MV-4-11 (cell line): ENCODE results near the gene TM9SF3.
"Not testable (repeated sequence)": the region's sequence is repeated elsewhere in the genome, so short reads cannot be mapped to it uniquely, and the experiment has no call there.

Source experiments
- DNase-seq: peaks from one replicate; lab custom pipeline; 2025; lab: John Stamatoyannopoulos, UW

The TM9SF3 gene

DNA sequence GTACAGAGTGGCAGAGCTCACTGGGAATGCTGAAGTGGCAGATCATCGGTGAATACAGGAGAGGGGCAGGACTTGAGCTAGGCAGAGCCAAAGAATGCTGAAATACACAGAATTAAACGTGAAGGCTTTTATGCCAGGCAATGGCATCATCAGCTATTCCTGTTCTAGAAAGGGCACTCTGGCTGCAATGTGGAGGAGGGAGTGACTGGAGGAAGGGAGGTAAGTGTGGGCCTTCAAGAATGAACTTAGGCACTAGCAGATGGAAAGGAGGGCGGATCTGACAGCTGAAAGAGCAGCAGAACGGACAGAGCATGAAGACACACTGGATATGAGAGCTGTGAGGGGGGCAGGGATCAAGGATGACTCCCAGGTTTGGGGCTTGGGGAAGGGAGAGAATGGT lies 12.0 kb upstream of the TM9SF3 start:
- DNase-seq: no peak

DNA sequence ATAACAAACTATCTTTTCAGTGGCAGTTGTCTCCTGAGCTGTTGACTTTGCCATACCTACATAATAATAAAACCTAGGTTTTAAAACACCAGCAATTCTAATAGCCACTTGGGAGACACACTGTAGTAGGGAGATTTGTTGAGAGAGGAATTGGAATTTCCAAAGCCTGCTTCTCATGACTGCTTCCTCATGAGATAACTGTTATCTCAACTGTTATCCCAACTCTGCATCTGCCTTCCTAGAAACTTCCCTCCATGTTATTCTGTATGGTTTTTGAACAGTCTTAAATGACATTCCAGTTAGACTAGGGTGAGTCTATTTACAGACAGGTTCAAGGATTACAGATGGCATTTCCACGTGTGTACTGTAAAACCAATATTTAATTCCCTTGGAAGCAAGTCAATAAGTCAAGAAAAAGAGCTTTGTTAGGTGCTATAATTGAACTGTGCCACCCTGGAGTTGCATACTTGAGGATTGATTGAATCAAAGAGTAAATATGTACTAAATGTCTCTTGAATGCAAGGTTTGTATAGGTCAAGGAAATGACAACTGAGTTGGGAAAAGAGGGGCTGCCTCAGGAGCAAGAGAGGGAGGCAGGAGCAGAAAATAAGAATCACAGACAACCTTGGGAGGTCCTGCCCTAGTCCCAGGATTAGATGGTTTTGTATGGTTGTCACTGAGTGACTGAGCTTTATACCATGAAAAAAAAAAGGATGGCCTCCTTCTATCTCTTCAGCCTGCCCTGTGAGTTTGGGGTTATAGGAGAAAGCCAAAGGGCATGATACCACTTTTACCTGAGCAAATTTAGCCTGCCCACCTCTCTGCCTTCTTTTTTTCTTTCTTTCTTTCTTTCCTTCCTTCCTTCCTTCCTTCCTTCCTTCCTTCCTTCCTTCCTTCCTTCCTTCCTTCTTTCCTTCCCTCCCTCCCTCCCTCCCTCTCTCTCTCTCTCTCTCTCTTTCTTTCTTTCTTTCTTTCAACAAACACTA lies 9.9 kb upstream of the TM9SF3 start:
- no peak for DNase-seq

DNA sequence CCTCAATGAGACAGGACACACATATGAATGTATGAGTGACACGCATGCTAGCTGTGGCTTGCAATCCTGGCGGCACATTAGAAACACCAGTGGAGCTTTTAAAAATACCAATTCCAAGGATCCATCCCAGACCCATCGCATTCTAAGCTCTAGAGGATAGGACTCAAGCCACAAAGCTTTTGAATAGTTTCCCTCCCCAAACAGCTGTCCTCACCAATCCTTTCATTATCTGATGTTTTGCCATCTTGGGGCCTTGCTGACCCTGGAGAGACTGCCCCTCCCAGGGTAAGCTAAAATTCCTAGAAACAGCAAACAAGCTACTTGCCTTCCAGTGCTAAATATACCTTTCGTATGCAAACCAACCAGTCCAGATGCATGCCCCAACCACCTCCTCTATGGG lies 8.9 kb upstream of the TM9SF3 start:
- no peak for DNase-seq

DNA sequence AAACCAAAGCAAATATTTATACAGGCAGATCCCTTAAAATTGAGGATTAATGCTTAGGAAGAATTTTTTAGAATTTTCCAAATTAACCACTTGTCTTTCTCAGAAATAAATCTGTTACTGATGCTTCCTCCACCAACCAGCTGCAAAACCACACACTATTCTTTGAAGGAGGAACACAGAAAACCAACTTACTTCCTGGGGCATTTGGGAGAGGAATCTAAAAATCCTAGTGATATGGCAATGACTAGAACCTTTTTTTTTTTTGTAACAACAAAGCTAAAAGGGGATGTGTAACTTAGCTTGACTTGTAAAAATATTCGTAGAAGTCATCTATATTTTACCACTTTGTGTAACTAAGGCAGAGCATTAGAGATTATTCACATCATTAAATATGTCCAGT lies 5.1 kb upstream of the TM9SF3 start:
- peak; percentile 84 for DNase-seq

DNA sequence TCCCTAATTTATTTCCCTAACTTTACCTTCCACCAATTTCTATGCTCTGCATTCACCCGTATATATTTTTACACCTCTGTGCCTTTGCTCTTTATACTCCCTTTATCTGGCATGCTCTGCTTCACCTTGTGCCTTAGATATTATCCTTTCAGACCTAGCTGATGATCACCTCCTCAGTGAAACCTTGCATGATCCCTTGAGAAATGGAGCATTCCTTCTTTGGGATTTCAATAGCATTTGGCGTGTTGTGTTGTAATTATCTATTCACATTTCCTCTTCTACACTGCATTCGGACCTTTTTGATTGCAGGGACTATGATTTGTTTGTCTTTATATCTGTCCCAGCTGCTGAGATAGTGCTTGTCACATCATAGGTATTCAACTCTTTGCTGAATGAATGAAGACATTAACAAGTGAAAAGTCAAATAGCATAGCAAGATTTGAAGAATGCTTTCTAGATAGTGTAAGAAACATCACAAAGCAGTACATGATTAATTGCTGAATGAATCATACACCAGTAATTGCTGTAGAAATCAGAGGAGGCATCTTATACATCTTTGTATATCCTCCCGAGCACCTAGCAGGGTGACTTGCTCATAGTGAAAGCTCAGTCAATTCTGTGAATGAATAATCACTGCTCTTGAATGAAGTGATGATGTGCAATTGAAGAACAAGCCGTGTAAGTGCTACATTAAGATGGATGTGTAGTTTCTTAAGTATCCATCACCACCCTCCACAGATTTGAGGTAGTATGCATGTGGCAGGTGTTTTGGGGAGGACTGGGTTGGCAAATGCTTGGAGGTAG lies 2.0 kb upstream of the TM9SF3 start:
- no peak for DNase-seq

DNA sequence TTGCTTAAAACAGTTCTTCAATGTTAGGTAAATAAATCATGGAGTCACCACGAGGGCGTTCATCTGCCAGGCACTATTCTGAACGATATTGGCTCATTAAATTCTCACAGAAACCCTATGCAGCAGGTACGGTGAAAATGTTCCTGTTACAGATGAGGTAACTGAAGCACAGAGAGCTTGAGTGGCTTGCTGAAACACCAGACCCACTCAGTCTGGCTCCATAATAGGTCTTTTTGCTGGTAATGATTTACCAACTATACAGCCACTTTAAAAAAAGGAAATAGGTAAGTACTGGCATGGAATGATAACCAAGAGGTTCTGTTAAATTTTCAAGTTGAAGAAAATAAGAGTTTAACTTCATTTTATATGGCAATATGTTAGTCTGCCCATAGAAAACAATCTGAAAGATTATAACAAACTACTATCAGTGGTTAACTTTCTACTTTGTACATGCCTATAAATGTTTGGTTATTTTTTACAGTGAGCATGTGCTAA lies 1.3 kb upstream of the TM9SF3 start:
- DNase-seq: no peak

DNA sequence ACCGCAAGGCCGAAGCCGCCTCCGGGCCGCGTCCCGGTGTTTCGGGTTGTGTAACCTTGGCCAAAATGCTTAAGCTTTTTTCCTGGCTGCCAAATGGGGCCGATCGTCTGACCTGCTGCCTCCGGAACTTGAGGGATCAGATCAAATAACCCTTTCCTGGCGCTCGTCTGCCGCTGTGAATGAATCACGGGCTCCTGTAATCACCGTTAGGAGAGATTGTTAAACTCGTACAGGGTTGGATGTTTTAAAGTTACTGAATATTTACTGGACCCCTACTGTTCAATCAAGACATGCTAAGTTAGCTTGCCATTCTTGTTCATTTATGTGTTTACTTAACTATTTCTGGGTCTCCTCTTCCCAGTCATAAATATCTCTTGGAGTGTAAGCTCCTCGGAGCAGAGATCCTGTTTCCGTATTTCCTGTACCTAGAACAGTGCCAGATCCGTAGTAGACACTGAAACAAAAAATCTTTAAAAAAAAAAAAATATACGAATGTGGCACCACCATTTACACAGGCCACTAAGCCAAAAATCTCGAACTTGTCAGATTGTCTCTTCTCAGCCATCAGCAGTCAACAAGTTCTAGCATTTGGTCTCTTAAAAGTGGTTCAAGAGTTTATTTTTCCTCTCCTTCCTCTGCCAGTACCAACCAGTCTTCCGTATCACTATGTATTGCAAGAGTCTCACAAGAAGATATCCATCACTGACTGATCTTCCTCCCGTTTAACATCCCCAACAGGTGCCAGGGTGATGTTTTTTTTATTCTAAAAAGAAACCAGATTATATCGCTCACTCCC lies 650 bp upstream of the TM9SF3 start:
- peak; percentile 55 for DNase-seq

DNA sequence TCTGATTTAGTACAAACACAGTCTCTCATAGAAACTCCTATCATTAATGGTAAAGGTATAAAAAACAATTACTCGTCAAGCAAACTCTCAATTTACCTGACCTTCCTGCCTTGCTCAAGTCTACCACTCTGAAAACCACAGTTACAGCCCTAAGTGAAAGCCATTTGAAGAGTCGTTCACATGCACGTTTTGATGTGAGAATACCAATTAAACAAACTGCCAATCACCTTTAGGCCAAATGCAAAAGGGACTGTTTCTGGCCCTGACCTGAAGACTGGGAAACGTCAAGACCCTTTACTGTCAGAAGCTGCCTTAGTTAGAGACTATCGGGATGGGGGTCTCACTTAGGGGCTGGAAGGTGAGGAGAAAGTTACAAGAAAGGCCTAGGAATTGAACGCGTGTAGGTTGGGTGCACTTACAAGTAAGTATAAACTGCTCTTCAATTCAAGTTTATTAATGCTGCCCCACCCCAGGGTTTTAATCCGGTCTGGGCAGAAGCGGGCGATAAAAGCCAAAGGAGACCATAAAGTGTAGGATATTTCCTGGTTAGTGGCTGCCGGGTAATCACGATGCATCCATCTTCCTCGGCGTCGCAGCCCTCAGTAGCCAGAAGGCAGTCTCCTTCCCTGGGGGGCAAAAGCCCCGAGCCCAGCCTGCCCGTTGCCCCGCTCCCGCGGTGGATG lies 935 bp downstream of the TM9SF3 start:
- no peak for DNase-seq

DNA sequence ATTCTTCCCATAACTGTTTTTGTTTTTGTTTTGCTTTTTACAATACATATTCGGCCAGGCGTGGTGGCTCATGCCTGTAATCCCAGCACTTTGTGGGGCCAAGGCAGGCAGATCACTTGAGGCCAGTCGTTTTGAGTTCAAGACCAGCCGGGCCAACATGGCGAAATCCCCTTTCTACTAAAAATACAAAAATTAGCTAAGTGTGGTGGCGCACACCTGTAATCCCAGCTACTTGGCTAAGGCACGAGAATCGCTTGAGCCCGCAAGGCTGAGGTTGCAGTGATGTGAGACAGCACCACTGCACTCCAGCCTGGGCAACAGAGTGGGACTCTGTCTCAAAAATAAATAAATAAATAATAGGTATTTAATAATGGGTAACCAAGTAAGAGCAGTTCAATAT lies 2.3 kb downstream of the TM9SF3 start:
- no peak for DNase-seq

DNA sequence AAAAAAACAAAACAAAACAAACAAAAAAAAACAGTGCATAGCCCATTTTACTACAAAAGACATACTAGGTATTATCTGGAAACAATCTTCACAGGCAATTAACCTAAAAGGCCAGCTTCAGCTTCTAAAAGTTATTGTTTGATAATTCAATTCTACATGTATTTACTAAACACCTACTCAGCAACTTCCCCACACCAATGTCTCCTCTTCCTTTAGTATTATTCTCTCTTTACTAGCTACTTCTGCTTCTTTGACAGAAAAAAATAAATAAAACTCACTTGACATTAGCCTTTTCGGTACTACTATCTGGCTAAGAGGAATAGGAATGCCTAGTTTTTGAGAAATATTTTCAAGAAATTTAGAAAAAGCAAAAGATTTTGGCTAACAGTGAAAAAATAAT lies 2.8 kb downstream of the TM9SF3 start:
- DNase-seq: peak; percentile 7

DNA sequence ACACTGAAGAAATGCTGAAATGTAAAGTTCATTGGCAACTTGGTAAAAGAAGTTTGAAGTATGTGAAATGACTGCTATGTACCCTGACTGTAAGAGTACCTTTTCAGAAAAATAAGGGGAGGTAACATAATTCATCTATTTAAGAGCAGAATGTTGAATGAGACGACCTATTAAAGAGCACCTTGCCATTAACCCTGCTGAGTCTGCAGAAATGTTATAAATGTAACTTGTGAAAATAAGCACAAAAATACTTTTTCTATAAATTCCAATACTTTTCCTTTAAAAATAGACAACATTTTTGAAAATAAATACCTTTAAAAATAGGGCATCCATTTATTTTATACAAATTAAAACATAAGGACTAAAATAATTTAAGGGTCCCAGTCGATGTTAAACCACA lies 7.7 kb downstream of the TM9SF3 start:
- no peak for DNase-seq

DNA sequence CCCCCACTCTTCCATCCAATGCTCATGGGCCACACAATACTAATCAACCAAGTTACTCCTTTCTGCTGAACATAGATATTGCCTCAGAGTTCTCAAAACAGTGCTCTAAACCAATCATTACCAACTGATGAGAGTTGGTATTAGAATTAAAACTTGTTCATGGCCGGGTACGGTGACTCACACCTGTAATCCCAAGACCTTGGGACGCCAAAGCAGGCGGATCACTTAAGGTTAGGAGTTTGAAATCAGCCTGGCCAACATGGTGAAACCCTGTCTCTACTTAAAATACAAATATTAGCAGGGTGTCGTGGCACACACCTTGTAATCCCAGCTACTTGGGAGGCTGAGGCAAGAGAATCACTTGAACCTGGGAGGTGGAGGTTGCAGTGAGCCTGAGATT lies 8.2 kb downstream of the TM9SF3 start:
- DNase-seq: no peak

DNA sequence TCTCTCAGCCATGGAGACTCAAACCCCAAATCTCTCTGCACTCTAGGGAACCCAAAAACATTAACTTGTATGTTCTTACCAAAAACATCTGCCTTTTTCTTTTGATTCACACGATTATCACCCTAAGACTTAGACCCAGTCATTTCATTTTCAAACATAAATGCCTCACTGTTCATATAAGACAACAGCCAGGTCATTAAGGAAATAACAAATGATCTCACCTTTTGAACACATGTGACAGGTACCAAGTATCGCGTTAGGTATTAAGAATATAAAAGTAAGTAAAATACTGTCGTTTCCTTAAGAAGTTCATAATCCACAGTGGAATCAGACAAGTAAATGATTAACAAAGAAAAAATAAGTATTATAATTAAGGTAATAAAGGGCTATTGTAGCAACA lies 8.8 kb downstream of the TM9SF3 start:
- DNase-seq: no peak

DNA sequence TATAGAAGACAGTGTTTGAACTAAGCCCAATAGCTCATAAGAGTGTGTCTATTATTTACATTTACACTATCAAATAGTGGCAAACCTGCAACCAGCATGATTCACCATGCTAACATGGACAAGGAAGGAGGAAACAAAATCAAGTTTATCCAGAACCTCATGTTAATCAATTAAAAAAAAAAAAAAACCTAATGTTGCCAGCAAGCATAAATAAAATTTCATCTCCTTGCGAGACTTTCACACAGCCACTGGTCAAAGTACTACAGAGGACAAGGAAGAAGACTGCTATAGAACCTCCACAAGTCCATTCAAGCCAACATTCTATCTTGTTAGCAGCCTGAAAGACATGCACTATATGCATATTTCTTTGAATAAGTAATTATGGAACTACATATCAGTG lies 9.7 kb downstream of the TM9SF3 start:
- no peak for DNase-seq

DNA sequence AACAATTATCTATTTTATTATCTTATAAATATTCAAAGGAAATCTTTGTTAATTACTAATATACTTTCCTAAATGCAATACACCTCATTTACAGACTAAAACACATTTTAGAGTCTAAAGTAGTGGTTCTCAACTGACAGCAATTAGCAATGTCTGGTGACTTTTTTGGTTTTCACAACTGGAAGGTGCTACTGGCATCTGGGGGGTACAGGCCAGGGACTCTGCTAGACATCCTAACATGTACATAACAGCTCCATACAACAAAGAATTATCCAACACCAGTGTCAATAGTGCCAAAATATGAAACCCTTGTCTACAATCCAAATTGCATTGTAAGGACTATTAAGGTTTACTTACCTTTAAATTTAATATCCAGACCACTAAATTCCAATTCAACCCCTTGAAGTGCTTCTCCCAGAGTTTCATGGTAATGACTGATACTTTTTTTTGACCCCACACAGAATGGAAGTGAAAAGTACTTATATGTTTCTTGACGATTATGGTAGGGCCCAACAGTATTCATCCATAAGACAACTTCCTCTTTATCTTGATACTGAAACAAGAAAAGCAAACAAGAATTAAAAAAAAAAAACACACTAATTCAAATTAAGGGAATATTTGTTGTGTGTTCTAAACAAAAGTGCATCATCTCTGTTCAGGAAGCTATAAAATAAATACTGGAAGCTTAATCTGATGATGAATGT lies 10.4 kb downstream of the TM9SF3 start:
- peak; percentile 59 for DNase-seq

DNA sequence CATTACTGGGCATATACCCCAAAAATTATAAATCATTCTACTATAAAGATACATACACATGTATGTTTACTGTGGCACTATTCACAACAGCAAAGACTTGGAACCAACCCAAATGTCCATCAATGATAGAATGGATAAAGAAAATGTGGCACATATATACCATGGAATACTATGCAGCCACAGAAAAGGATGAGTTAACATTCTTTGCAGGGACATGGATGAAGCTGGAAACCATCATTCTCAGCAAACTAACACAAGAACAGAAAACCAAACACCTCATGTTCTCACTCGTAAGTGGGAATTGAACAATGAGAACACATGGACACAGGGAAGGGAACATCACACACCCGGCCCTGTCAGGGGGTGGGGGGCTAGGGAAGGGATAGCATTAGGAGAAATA lies 12.2 kb downstream of the TM9SF3 start:
- not testable (repeated sequence) for DNase-seq

DNA sequence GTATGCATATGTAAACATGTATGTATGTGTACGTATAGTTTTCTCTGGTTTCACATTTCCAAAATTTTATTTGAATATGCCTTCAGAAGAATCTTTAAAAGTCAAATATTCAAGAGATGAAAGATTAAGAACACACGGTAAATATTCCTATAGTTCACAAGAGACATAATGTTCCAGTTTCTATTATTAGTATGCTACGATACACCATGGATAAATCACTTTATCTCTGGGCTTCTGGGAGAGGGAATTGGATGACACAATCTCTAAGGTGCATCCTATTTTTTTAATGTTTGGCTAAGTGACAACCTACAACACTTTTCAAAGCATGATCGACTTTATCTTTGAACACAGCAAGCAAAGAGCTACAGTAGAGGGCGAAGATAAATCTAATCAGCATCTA lies 13.8 kb downstream of the TM9SF3 start:
- no peak for DNase-seq

DNA sequence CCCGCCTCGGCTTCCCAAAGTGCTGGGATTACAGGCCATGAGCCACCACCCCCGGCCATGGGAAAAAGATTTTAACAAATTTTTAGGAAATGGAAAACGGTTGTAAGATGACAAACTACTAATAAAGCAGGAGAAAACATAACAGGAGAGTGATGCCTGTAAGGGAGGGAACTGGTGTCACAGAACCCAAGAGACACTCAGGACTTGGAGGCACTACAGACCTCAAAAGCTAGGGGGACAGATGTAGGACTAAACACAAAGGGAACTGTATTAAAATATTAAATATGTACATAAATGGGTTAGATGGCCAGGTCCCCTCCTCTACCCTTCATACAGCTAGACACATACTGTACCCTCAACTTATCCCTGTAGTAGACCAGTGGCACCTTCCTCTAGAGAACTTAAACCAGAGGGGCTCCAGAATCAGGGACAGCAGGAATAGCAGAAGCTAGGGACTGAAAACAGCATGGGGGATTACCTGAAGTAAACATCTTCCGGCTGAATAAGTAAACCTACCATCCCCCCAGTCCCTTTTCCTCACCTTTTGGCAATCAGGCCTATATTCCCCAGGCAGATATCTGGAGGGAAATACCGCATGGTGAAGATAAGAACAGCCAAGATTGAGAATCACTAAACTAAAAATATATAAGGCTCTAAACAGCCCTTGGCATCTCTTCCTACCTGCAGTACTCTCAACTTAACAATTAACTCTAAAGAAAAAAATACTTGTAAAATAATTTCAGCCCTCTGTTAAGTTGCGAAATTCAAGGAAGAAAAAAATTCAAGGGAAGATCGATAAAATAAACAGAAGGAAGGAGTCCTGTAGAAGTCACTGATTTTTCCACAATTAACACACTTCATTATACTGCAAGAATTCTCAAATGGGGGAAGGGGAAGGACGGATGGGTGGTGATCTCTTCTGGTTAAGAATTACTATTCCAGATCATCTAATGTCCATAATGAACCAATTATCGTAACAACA lies 15.5 kb downstream of the TM9SF3 start:
- no peak for DNase-seq

DNA sequence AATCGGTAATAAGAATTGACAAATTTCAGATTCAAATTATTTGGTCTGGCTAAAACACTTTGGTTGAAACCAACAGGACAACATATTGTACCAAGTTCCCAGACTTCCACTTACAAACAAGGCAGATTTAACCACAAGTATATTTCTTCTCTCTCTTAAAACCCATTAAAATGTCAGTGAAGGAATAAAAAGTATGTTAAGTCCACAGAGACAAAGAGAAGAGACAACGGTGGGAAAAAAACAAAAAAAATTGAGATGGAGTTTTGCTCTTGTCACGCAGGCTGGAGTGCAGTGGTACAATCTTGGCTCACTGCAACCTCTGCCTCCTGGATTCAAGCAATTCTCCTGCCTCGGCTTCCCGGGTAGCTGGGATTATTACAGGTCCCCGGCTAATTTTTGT lies 16.3 kb downstream of the TM9SF3 start:
- no peak for DNase-seq

DNA sequence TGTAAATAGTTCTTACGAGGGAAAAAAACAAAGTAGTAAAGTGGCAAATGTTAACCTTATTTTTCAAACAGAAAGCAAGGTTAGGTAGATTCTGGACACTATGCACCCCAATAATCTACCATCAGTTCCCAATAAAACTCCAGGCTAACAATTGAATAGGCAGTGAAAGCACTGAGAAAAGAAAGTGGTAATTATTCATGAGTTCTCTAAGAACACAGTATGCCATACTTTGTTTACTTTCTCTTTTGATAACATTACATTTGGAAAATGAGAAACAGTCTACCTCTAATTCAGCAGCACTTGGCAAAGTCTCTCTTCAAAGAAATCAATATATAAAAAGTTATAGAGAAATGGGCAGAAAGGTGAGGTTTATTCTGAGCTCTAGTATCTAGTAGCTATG lies 18.4 kb downstream of the TM9SF3 start:
- DNase-seq: no peak
